Loucy (cell line): ENCODE data around the gene PPP1R12A.

Experiments
- CTCF ChIP-seq: fragments of 200-600 bp; sonication (generic); conservative IDR thresholded peaks from 2 replicates; pipeline ENCODE4 v1.5.1; 2014; ENCODE audit warnings: mild to moderate bottlenecking, antibody characterized with exemption, low read length
- EZH2phosphoT487 ChIP-seq: fragments of 200-600 bp; IDR thresholded peaks from 2 replicates; pipeline ENCODE4 v1.6.1; 2018; ENCODE audit warnings: antibody characterized with exemption, mild to moderate bottlenecking, moderate library complexity, borderline replicate concordance

- no peak for TF ChIP-seq CTCF
- no peak for TF ChIP-seq EZH2phosphoT487
Measured at GRCh38 chr12:79944565-79944964, 9.7 kb upstream of the PPP1R12A start.
